Activated CD4-positive, alpha-beta T cell treated with anti-CD3 and anti-CD28 coated beads for 36 hours (primary cell): ENCODE results near the gene INSRR. TPM values are rescaled to one million over a fixed set of nuclear protein-coding genes. Genes with fewer than 3 reads are reported as not detected.

Experiments
- ATAC-seq: fragments of 200-7000 bp; cut with Tn5 transposase; one replicate; pipeline ENCODE4 v1.10.0; 2021; ENCODE audit warnings: mild to moderate bottlenecking, moderate library complexity
- CTCF ChIA-PET: fragments of 350-600 bp; sonication (Branson Sonifier 250); formaldehyde crosslinking; loops from one replicate; lab custom pipeline; 2021; ENCODE audit warnings: antibody characterized with exemption; lab: Charles Lee
- POLR2A ChIA-PET: fragments of 350-600 bp; sonication (Branson Sonifier 250); formaldehyde crosslinking; loops from one replicate; lab custom pipeline; 2021; ENCODE audit warnings: antibody characterized with exemption, inconsistent platforms; lab: Charles Lee
- DNase-seq: peaks from one replicate; pipeline ENCODE4 v3.0.0-alpha.2; 2020
- H3K27ac Mint-ChIP-seq: one replicate; pipeline ENCODE4 v1.8.0; 2021; ENCODE audit warnings: mixed read lengths
- H3K27me3 Mint-ChIP-seq: one replicate; pipeline ENCODE4 v1.8.0; 2021; ENCODE audit warnings: mixed read lengths
- H3K36me3 Mint-ChIP-seq: one replicate; pipeline ENCODE4 v1.8.0; 2021; ENCODE audit warnings: low read depth, mixed read lengths
- H3K4me1 Mint-ChIP-seq: one replicate; pipeline ENCODE4 v1.8.0; 2021; ENCODE audit warnings: mixed read lengths
- H3K4me3 Mint-ChIP-seq: one replicate; pipeline ENCODE4 v1.8.0; 2021; ENCODE audit warnings: mild to moderate bottlenecking, moderate library complexity, mixed read lengths
- H3K9me3 Mint-ChIP-seq: one replicate; pipeline ENCODE4 v1.8.0; 2021; ENCODE audit warnings: low read depth, mixed read lengths
- intact Hi-C, 2 experiments: fragments of 100-400 bp; cut with DNase I in 1 of 2; cut with micrococcal nuclease in 1 of 2; formaldehyde crosslinking; loops; one replicate each; pipeline versions ENCODE4 v1.14.2 to v1.15.1; 2022 to 2024; cut with DNase I, micrococcal nuclease
- total RNA-seq, 2 experiments: library from RNA; stranded (reverse); gene quantifications; one replicate each; pipeline ENCODE4 v1.2.3, GENCODE V29; 2021

The INSRR gene
- total RNA-seq, 2 experiments from 2014 or later, result 0.14 to 0.18 TPM

DNA sequence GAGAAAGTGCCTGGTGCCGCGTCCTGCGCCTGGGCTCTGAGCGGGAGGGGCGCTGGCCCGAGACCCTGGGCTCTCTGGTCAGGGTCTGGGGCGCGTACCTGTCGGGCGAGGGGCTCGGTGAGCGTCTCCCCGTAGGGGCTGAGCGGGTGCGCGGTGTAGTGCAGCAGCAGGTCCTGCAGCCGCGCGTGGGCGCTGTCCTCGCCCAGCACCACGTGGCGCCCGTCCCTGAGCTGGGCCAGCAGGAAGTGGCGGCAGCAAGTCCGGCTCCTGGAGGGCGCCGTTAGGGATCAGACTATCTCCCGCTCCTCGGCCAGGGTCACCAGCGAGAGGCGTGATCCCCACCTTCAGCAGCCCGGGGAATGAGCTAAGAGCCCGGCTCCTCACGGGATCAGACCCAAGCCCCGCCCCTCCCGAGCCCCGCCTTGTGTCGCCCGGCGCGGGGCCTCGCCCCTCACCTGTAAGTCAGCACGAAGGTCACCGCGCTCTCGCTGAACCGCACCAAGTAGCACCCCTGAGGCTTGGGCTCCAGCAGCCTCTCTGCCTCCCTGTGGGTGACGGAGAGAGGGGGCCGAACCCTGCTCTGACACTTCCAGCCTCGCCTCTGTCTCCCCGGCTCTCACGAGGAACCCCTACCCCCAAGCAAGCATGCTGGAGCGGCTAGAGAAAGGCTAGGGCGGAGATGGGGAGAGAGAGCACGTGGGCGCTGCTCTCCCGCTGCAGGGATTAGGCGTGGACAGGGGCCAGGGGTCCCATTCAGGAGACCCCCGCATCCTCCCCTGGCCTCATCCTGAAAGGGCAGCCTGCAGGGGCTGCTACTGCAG lies 45.0 kb downstream of the INSRR start:
- intact Hi-C loops, result loop anchor here in 1 of 2 experiments (2.0 to 5.0 kb wide), 3 partner anchors 13 to 48 kb away; partner anchors contain the start of genes NTRK1 and PRCC
- Mint-ChIP-seq H3K36me3 (peaks cover 71% of the 10 kb centered on the region), H3K4me1 (peaks cover 61% of the 10 kb centered on the region), H3K27ac (peak overlapping the region; percentile 100), H3K9me3 (no peaks in the 10 kb centered on the region), H3K27me3 (no peaks in the 10 kb centered on the region), H3K4me3 (peak overlapping the region; percentile 93)
- peak; percentile 38 for ATAC-seq
- POLR2A ChIA-PET, result interaction anchor here (0.7 to 1.1 kb wide), 5 partner anchors 11 to 85 kb away, joined by 3 to 5 read pairs (median 3); partner anchors contain the start of genes ISG20L2 and PRCC
- DNase-seq, result peak; percentile 86
- CTCF ChIA-PET, result interaction anchor here (0.7 to 5.6 kb wide), 7 partner anchors 8 to 88 kb away, joined by 3 to 28 read pairs (median 4); partner anchors contain the start of gene INSRR

DNA sequence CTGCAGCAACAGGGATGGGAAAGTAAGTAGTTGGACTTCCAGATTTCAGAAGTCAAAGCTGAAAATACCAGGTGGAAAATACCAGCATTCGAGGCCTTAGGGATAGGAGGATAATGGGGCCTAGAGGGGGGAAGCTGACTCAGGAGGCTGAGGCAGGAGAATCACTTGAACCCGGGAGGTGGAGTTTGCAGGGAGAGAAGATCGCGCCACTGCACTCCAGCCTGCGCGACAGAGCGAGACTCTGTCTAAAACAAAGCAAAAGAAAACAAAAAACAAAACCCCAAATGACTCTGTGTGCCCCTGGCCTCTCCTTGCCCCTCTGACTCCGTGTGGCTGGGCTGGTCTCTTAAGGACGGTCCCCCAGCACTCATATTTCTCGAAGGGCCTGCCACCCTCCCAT lies 45.6 kb downstream of the INSRR start:
- H3K4me1 Mint-ChIP-seq, result peaks cover 66% of the 10 kb centered on the region
- CTCF ChIA-PET, result interaction anchor here (1.0 to 5.6 kb wide), 6 partner anchors 9 to 87 kb away, joined by 3 to 28 read pairs (median 5); partner anchors contain the start of genes INSRR and NTRK1
- no peaks in the 10 kb centered on the region for H3K27me3 Mint-ChIP-seq
- DNase-seq, result no peak
- ATAC-seq, result no peak
- intact Hi-C loops, result loop anchor here in 1 of 2 experiments (5.0 kb wide), 1 partner anchor 49 kb away; the partner anchor contains the start of gene NTRK1
- peaks cover 76% of the 10 kb centered on the region for H3K36me3 Mint-ChIP-seq
- peak overlapping the region; percentile 93 for H3K4me3 Mint-ChIP-seq
- POLR2A ChIA-PET, result interaction anchor here (0.9 to 1.1 kb wide), 3 partner anchors 11 to 46 kb away, joined by 3 read pairs; partner anchors contain the start of gene PRCC
- peak overlapping the region; percentile 100 for H3K27ac Mint-ChIP-seq
- no peaks in the 10 kb centered on the region for H3K9me3 Mint-ChIP-seq

DNA sequence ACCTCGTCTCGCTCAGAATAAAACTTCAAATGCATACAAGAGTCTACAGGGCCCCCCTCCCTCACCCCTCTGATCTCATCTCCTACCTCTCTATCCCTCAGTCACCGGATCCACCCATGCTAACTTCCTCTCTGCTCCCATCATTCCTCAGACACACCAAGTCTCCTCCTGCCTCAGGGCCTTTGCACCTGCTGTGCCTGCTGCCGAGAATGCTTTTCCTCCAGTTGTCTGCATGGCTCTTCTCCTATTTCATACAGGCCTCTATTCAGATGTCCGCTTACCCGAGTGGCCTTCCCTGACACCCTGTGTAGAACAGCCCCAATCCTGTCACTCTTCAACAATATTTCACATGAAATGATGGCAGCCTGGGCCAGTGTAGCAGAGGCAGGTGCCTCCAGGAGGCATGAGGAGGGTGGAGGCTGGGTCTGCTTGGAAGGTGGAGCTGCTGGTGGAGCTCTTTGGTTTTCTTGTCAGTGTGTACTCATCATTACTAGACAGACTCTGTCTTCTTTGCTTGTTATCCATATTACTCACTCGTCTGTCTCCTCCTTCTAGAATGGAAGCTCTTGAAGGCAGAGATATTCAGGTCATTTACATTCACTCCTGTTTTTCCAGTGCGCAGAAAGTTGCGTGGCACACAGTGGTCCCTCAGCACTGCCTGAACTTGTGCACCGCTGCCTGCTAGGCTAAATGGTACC lies 46.5 kb downstream of the INSRR start:
- peak overlapping the region; percentile 93 for H3K4me3 Mint-ChIP-seq
- H3K36me3 Mint-ChIP-seq, result peaks cover 85% of the 10 kb centered on the region
- H3K9me3 Mint-ChIP-seq, result no peaks in the 10 kb centered on the region
- intact Hi-C loops, result loop anchor here in 1 of 2 experiments (5.0 kb wide), 1 partner anchor 50 kb away; the partner anchor contains the start of gene NTRK1
- H3K27me3 Mint-ChIP-seq, result no peaks in the 10 kb centered on the region
- peak; percentile 37 for DNase-seq
- no peak for ATAC-seq
- peak overlapping the region; percentile 100 for H3K27ac Mint-ChIP-seq
- POLR2A ChIA-PET, result interaction anchor here (1.0 to 1.1 kb wide), 2 partner anchors 45 to 47 kb away, joined by 3 read pairs; partner anchors contain the start of gene PRCC
- CTCF ChIA-PET, result interaction anchor here (0.6 to 5.6 kb wide), 6 partner anchors 10 to 86 kb away, joined by 3 to 28 read pairs (median 4); partner anchors contain the start of gene NTRK1
- H3K4me1 Mint-ChIP-seq, result peaks cover 70% of the 10 kb centered on the region

DNA sequence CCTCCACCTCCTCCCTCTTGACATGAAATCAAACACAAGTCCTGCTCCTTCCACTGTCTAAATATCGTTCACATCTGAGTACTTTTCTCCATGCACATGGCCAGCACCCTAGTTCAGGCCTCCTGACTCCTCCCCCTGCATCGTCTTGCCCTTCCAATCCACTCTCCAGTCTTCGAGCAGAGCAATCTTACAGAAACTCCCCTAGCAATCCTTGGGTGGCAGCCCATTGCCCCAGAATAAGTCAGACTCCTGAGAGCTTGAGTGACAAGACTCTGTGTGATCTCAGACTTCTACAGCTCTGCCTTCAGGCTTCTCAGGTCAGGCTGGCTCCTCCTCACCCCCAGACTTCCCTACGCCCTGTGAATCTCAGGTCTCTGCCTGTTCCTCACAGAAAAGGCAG lies 47.7 kb downstream of the INSRR start:
- H3K36me3 Mint-ChIP-seq, result peaks cover 92% of the 10 kb centered on the region
- peak overlapping the region; percentile 100 for H3K27ac Mint-ChIP-seq
- CTCF ChIA-PET, result interaction anchor here (0.7 to 2.3 kb wide), 5 partner anchors 10 to 358 kb away, joined by 3 to 8 read pairs (median 6); partner anchors contain the start of genes INSRR and NTRK1
- H3K4me3 Mint-ChIP-seq, result peak overlapping the region; percentile 93
- intact Hi-C loops, result loop anchor here in 1 of 2 experiments (5.0 kb wide), 1 partner anchor 51 kb away; the partner anchor contains the start of gene NTRK1
- DNase-seq (peak; percentile 12), ATAC-seq (no peak)
- no peaks in the 10 kb centered on the region for H3K27me3 Mint-ChIP-seq
- H3K9me3 Mint-ChIP-seq, result no peaks in the 10 kb centered on the region
- peaks cover 70% of the 10 kb centered on the region for H3K4me1 Mint-ChIP-seq
- POLR2A ChIA-PET, result no interaction called here

DNA sequence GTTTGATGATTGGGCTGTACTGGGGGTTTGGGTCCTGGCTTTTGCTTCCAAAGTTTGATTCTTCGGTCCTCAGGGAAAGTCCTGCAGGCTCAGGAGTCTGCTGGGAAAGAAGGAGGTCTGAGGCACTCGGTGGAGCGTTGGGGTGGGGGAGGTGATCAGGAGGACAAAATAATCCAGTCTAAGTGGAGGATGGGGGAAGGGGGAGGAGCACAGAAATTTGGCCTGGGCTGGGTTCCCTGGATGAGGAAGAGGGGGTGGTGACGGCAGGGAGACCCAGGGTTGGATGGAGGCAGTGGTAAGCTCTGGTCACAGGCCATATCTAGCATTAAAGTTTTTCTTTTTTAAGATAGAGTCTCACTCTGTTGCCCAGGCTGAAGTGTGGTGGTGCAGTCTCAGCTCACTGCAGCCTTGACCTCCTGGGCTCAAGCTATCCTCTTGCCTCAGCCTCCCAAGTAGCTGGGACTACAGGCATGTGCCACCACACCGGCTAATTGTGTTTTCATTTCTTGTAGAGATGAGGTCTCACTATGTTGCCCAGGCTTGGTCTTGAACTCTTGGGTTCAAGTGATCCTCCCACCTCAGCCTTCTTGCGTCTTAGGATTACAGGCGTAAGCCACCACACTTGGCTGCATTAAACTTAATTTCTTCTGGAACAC lies 49.1 kb downstream of the INSRR start:
- intact Hi-C loops, result loop anchor here in 1 of 2 experiments (5.0 kb wide), 1 partner anchor 52 kb away; the partner anchor contains the start of gene NTRK1
- CTCF ChIA-PET, result interaction anchor here (1.0 to 2.5 kb wide), 7 partner anchors 9 to 104 kb away, joined by 3 to 14 read pairs (median 6); partner anchors contain the start of genes INSRR and NTRK1
- DNase-seq (peak; percentile 2), ATAC-seq (no peak)
- Mint-ChIP-seq H3K4me1 (peaks cover 67% of the 10 kb centered on the region), H3K36me3 (peaks cover 86% of the 10 kb centered on the region), H3K27me3 (no peaks in the 10 kb centered on the region), H3K27ac (no peak overlapping the region), H3K9me3 (no peaks in the 10 kb centered on the region), H3K4me3 (no peak overlapping the region)
- POLR2A ChIA-PET, result interaction anchor here (0.6 kb wide), 1 partner anchor 12 kb away, joined by 3 read pairs; no protein-coding TSS in a partner anchor

DNA sequence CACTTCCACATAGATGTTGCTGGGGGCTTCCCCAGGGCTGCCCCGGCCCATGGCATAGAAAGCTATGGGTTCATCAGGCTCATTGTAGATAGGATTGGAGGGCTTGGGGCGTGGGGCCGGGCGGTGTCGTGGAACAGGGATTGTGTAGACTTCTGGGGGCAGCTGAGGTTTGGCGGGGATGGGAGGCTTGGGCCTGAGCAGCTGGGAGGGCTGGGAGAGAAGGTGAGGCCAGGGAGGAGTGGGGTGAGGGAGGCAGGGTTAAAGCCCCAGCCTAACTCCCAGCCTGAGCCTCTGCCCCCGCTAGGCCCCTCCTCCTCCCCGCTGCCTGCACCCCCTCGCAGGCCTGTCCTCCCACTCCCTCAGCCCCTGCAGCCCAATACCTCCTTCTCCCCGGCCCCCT lies 49.6 kb downstream of the INSRR start:
- no peaks in the 10 kb centered on the region for H3K9me3 Mint-ChIP-seq
- DNase-seq (no peak), ATAC-seq (no peak)
- no peak overlapping the region for H3K27ac Mint-ChIP-seq
- ChIA-PET POLR2A (interaction anchor here (0.6 kb wide), 1 partner anchor 13 kb away, joined by 3 read pairs; no protein-coding TSS in a partner anchor), CTCF (interaction anchor here (1.1 to 2.5 kb wide), 3 partner anchors 12 to 104 kb away, joined by 3 to 14 read pairs (median 6); partner anchors contain the start of genes INSRR and NTRK1)
- no peak overlapping the region for H3K4me3 Mint-ChIP-seq
- peaks cover 80% of the 10 kb centered on the region for H3K36me3 Mint-ChIP-seq
- H3K4me1 Mint-ChIP-seq, result peaks cover 64% of the 10 kb centered on the region
- intact Hi-C loops, result no loop called here
- H3K27me3 Mint-ChIP-seq, result no peaks in the 10 kb centered on the region

DNA sequence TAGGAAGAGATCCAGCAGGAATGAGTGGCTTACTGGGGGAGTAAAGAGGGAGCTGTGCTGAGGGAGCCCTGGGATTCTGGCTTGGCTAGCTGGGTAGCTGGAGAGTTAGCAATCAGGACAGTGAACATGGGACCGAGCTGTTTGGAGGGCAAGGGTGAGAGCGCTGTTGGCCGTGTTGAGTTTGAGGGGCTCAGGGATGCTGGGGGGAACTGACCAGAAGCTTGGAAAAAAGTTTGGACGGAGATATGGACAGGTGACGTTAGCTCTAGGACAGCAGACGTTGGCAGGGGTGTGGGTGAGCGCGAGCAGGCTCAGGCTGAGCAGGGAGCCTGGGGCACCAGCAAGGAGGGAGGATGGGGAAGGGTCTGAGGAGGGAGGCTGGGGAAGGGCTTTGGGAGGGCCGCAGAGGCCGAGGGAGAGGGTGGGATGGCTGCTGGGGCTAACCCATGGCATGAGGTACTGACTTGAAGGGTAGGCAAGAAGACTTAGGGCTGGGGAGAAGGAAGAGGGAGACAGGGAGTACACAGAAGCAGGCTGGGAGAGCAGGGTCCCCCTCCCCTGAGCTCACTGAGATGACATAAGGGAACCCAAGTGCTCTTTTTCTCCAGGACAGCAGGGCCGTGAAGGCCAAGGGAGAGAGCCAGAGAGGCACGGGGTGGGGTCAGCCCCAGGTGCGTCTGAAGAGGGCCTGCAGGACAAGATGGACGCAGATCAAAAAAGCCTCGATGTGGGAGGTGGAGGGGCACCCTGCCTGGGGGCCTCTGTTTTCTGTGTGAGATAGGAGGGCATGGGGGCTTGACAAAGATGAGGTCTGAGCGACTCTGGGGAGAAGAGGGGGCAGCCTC lies 50.5 kb downstream of the INSRR start:
- Mint-ChIP-seq H3K36me3 (peaks cover 71% of the 10 kb centered on the region), H3K9me3 (no peaks in the 10 kb centered on the region)
- POLR2A ChIA-PET, result interaction anchor here (1.1 kb wide), 2 partner anchors 35 to 40 kb away, joined by 3 to 4 read pairs; no protein-coding TSS in a partner anchor

DNA sequence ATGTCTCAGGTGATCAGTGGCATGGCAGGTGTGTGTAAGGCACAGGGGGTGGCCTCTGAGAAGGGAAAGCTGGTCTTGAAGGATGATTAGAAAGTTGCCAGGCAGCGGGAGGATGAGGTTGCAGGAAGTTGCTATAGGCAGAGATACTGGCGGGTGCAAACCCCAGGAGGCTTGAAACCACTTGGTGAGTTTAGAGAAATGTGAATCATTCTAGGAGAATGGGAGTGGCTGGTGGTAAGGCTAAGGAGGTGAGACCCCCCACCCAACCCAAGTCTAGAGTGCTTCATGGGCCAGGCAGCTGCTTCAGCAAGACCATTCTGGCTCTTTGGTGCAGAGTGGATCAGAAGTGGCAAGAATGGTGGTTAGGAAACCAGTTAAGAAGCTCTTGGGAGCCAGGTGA lies 51.3 kb downstream of the INSRR start:
- intact Hi-C loops, result no loop called here
- peaks cover 64% of the 10 kb centered on the region for H3K36me3 Mint-ChIP-seq
- H3K27ac Mint-ChIP-seq, result peak overlapping the region; percentile 68
- POLR2A ChIA-PET, result interaction anchor here (1.1 kb wide), 2 partner anchors 35 to 41 kb away, joined by 3 to 4 read pairs; no protein-coding TSS in a partner anchor
- CTCF ChIA-PET, result interaction anchor here (1.1 to 2.5 kb wide), 6 partner anchors 10 to 118 kb away, joined by 3 to 14 read pairs (median 4); no protein-coding TSS in a partner anchor
- no peaks in the 10 kb centered on the region for H3K9me3 Mint-ChIP-seq
- ATAC-seq (peak; percentile 64), DNase-seq (peak; percentile 66)
- no peaks in the 10 kb centered on the region for H3K27me3 Mint-ChIP-seq
- no peak overlapping the region for H3K4me3 Mint-ChIP-seq
- peaks cover 53% of the 10 kb centered on the region for H3K4me1 Mint-ChIP-seq

More for the DNA sequence above, 50.5 kb downstream of the INSRR start:
- intact Hi-C loops, result no loop called here
- Mint-ChIP-seq H3K4me1 (peaks cover 60% of the 10 kb centered on the region), H3K27ac (peak overlapping the region; percentile 68), H3K27me3 (no peaks in the 10 kb centered on the region), H3K4me3 (no peak overlapping the region)
- ATAC-seq (no peak), DNase-seq (no peak)
- CTCF ChIA-PET, result interaction anchor here (1.1 to 2.5 kb wide), 6 partner anchors 11 to 119 kb away, joined by 3 to 14 read pairs (median 4); no protein-coding TSS in a partner anchor
